ENCODE results near the gene TPST2.
A peak's percentile ranks its signal among the peaks of the same experiment; 100 is the strongest.

TPST2 gene

GRCh38 chr22:26553056-26553752 lies 36.7 kb downstream of the TPST2 start:
- DNase-seq: no peak

GRCh38 chr22:26552466-26552865 lies 37.5 kb downstream of the TPST2 start:
- no peak for DNase-seq

- DNase-seq: no peak
Measured at GRCh38 chr22:26551568-26551967, 38.4 kb downstream of the TPST2 start.

- no peak for DNase-seq
Measured at GRCh38 chr22:26550498-26551033, 39.4 kb downstream of the TPST2 start.

GRCh38 chr22:26549902-26550497 lies 39.9 kb downstream of the TPST2 start:
- no peak for DNase-seq

- DNase-seq: no peak
Measured at GRCh38 chr22:26548984-26549383, 40.9 kb downstream of the TPST2 start.

- no peak for DNase-seq
Measured at GRCh38 chr22:26548303-26548702, 41.6 kb downstream of the TPST2 start.

- no peak for DNase-seq
Measured at GRCh38 chr22:26547837-26548236, 42.1 kb downstream of the TPST2 start.

- peak in 1 of 2 donors; percentile 19 for DNase-seq
Measured at GRCh38 chr22:26547426-26547825, 42.5 kb downstream of the TPST2 start.

GRCh38 chr22:26546282-26546681 lies 43.6 kb downstream of the TPST2 start:
- DNase-seq: no peak

- no peak for DNase-seq
Measured at GRCh38 chr22:26545827-26546226, 44.1 kb downstream of the TPST2 start.

- DNase-seq: no peak
Measured at GRCh38 chr22:26545385-26545784, 44.5 kb downstream of the TPST2 start.

GRCh38 chr22:26544489-26544888 lies 45.4 kb downstream of the TPST2 start:
- no peak for DNase-seq

GRCh38 chr22:26542831-26543230 lies 47.1 kb downstream of the TPST2 start:
- DNase-seq: peak; percentile 13 to 43

- DNase-seq: no peak
Measured at GRCh38 chr22:26541167-26541819, 48.6 kb downstream of the TPST2 start.

- DNase-seq: no peak
Measured at GRCh38 chr22:26540119-26540518, 49.8 kb downstream of the TPST2 start.

GRCh38 chr22:26536762-26537134 lies 53.2 kb downstream of the TPST2 start:
- DNase-seq: no peak

GRCh38 chr22:26536056-26536761 lies 53.7 kb downstream of the TPST2 start:
- DNase-seq: no peak

GRCh38 chr22:26535603-26535908 lies 54.4 kb downstream of the TPST2 start:
- DNase-seq: peak in 1 of 2 donors; percentile 26

- no peak for DNase-seq
Measured at GRCh38 chr22:26534874-26535602, 54.9 kb downstream of the TPST2 start.

GRCh38 chr22:26534171-26534855 lies 55.6 kb downstream of the TPST2 start:
- DNase-seq: no peak

GRCh38 chr22:26529345-26529744 lies 60.6 kb downstream of the TPST2 start:
- DNase-seq: no peak
